ENCODE measurements around the gene HTR3B. TPM values are rescaled to one million over a fixed set of nuclear protein-coding genes. Genes with fewer than 3 reads are reported as not detected.

Gene HTR3B
- total and polyA plus RNA-seq, 4 donors: not detected

- ATAC-seq (ENCODE audit: low FRiP score): no peak
- WGBS, 2 donors: 78% methylated on average over 4 of the region's 4 CpGs
- H3K27ac ChIP-seq (ENCODE audit: low read depth in 1 of 2, low read length in 2 of 2): no peak overlapping the region
- no peaks in the 10 kb centered on the region for H3K9me3 ChIP-seq (ENCODE audit: control insufficient read depth, low read length)
- H3K36me3 ChIP-seq (ENCODE audit: control insufficient read depth in 1 of 2, insufficient read depth in 2 of 2, low read length in 1 of 2): no peaks in the 10 kb centered on the region
- DNase-seq: no peak
- intact Hi-C loops (cut with DNase I): no loop called here
- no peak overlapping the region for H3K4me3 ChIP-seq (ENCODE audit: low read length in 2 of 2)
- H3K4me1 ChIP-seq (ENCODE audit: control insufficient read depth in 1 of 2, insufficient read depth in 2 of 2, low read length in 2 of 2): no peaks in the 10 kb centered on the region
- no peaks in the 10 kb centered on the region for H3K27me3 ChIP-seq (ENCODE audit: control insufficient read depth in 1 of 2, insufficient read depth in 2 of 2, low read length in 1 of 2)
Measured at GRCh38 chr11:113947994-113948393, 43.4 kb downstream of the HTR3B start.

- intact Hi-C loops (cut with DNase I): no loop called here
Measured at GRCh38 chr11:113949891-113950290, 45.3 kb downstream of the HTR3B start.

GRCh38 chr11:113951537-113951936, 46.9 kb downstream of the HTR3B start:
- H3K9me3 ChIP-seq (ENCODE audit: control insufficient read depth, low read length): no peaks in the 10 kb centered on the region
- ATAC-seq (ENCODE audit: low FRiP score) (no peak), DNase-seq (no peak)
- no peaks in the 10 kb centered on the region for H3K4me1 ChIP-seq (ENCODE audit: control insufficient read depth in 1 of 2, insufficient read depth in 2 of 2, low read length in 2 of 2)
- intact Hi-C loops (cut with DNase I): no loop called here
- no peaks in the 10 kb centered on the region for H3K36me3 ChIP-seq (ENCODE audit: control insufficient read depth in 1 of 2, insufficient read depth in 2 of 2, low read length in 1 of 2)
- H3K27ac ChIP-seq (ENCODE audit: low read depth in 1 of 2, low read length in 2 of 2): no peak overlapping the region
- WGBS, 2 donors: 48 to 52% methylated on average over 5 of the region's 5 CpGs
- no peaks in the 10 kb centered on the region for H3K27me3 ChIP-seq (ENCODE audit: control insufficient read depth in 1 of 2, insufficient read depth in 2 of 2, low read length in 1 of 2)
- no peak overlapping the region for H3K4me3 ChIP-seq (ENCODE audit: low read length in 2 of 2)

More at GRCh38 chr11:113949891-113950290, 45.3 kb downstream of the HTR3B start:
- Histone ChIP-seq H3K36me3 (ENCODE audit: control insufficient read depth in 1 of 2, insufficient read depth in 2 of 2, low read length in 1 of 2) (no peaks in the 10 kb centered on the region), H3K9me3 (ENCODE audit: control insufficient read depth, low read length) (no peaks in the 10 kb centered on the region), H3K27me3 (ENCODE audit: control insufficient read depth in 1 of 2, insufficient read depth in 2 of 2, low read length in 1 of 2) (no peaks in the 10 kb centered on the region), H3K4me3 (ENCODE audit: low read length in 2 of 2) (no peak overlapping the region), H3K4me1 (ENCODE audit: control insufficient read depth in 1 of 2, insufficient read depth in 2 of 2, low read length in 2 of 2) (no peaks in the 10 kb centered on the region), H3K27ac (ENCODE audit: low read depth in 1 of 2, low read length in 2 of 2) (no peak overlapping the region)
- 69% methylated on average over 4 of the region's 4 CpGs for WGBS, 2 donors
- DNase-seq (no peak), ATAC-seq (ENCODE audit: low FRiP score) (no peak)

- intact Hi-C loops (cut with DNase I): no loop called here
- Histone ChIP-seq H3K36me3 (ENCODE audit: control insufficient read depth in 1 of 2, insufficient read depth in 2 of 2, low read length in 1 of 2) (no peaks in the 10 kb centered on the region), H3K27me3 (ENCODE audit: control insufficient read depth in 1 of 2, insufficient read depth in 2 of 2, low read length in 1 of 2) (no peaks in the 10 kb centered on the region), H3K4me1 (ENCODE audit: control insufficient read depth in 1 of 2, insufficient read depth in 2 of 2, low read length in 2 of 2) (no peaks in the 10 kb centered on the region), H3K9me3 (ENCODE audit: control insufficient read depth, low read length) (no peaks in the 10 kb centered on the region), H3K27ac (ENCODE audit: low read depth in 1 of 2, low read length in 2 of 2) (no peak overlapping the region), H3K4me3 (ENCODE audit: low read length in 2 of 2) (no peak overlapping the region)
- WGBS, 2 donors: 55% methylated on average over 10 of the region's 10 CpGs
- no peak for ATAC-seq (ENCODE audit: low FRiP score)
- no peak for DNase-seq
Measured at GRCh38 chr11:113952070-113952469, 47.5 kb downstream of the HTR3B start.

- 83 to 85% methylated on average over 10 of the region's 10 CpGs for WGBS, 2 donors
Measured at GRCh38 chr11:113952588-113952987, 48.0 kb downstream of the HTR3B start.

GRCh38 chr11:113954235-113954634, 49.6 kb downstream of the HTR3B start:
- no peaks in the 10 kb centered on the region for H3K36me3 ChIP-seq (ENCODE audit: control insufficient read depth in 1 of 2, insufficient read depth in 2 of 2, low read length in 1 of 2)

More at GRCh38 chr11:113952588-113952987, 48.0 kb downstream of the HTR3B start:
- Histone ChIP-seq H3K27ac (ENCODE audit: low read depth in 1 of 2, low read length in 2 of 2) (no peak overlapping the region), H3K9me3 (ENCODE audit: control insufficient read depth, low read length) (no peaks in the 10 kb centered on the region), H3K36me3 (ENCODE audit: control insufficient read depth in 1 of 2, insufficient read depth in 2 of 2, low read length in 1 of 2) (no peaks in the 10 kb centered on the region), H3K4me3 (ENCODE audit: low read length in 2 of 2) (no peak overlapping the region), H3K27me3 (ENCODE audit: control insufficient read depth in 1 of 2, insufficient read depth in 2 of 2, low read length in 1 of 2) (no peaks in the 10 kb centered on the region), H3K4me1 (ENCODE audit: control insufficient read depth in 1 of 2, insufficient read depth in 2 of 2, low read length in 2 of 2) (no peaks in the 10 kb centered on the region)
- intact Hi-C loops (cut with DNase I): no loop called here
- DNase-seq (no peak), ATAC-seq (ENCODE audit: low FRiP score) (no peak)

GRCh38 chr11:113956986-113957385, 52.4 kb downstream of the HTR3B start:
- DNase-seq (no peak), ATAC-seq (ENCODE audit: low FRiP score) (peak; percentile 37)
- WGBS, 2 donors: 48 to 51% methylated on average over 9 of the region's 9 CpGs
- no peak overlapping the region for H3K27ac ChIP-seq (ENCODE audit: low read depth in 1 of 2, low read length in 2 of 2)
- no peaks in the 10 kb centered on the region for H3K27me3 ChIP-seq (ENCODE audit: control insufficient read depth in 1 of 2, insufficient read depth in 2 of 2, low read length in 1 of 2)
- H3K36me3 ChIP-seq (ENCODE audit: control insufficient read depth in 1 of 2, insufficient read depth in 2 of 2, low read length in 1 of 2): no peaks in the 10 kb centered on the region
- H3K4me1 ChIP-seq (ENCODE audit: control insufficient read depth in 1 of 2, insufficient read depth in 2 of 2, low read length in 2 of 2): no peaks in the 10 kb centered on the region
- H3K9me3 ChIP-seq (ENCODE audit: control insufficient read depth, low read length): no peaks in the 10 kb centered on the region
- intact Hi-C loops (cut with DNase I): no loop called here
- H3K4me3 ChIP-seq (ENCODE audit: low read length in 2 of 2): no peak overlapping the region

More at GRCh38 chr11:113954235-113954634, 49.6 kb downstream of the HTR3B start:
- Histone ChIP-seq H3K4me3 (ENCODE audit: low read length in 2 of 2) (no peak overlapping the region), H3K9me3 (ENCODE audit: control insufficient read depth, low read length) (no peaks in the 10 kb centered on the region), H3K27me3 (ENCODE audit: control insufficient read depth in 1 of 2, insufficient read depth in 2 of 2, low read length in 1 of 2) (no peaks in the 10 kb centered on the region), H3K27ac (ENCODE audit: low read depth in 1 of 2, low read length in 2 of 2) (no peak overlapping the region), H3K4me1 (ENCODE audit: control insufficient read depth in 1 of 2, insufficient read depth in 2 of 2, low read length in 2 of 2) (no peaks in the 10 kb centered on the region)
- 54 to 64% methylated on average over 6 of the region's 6 CpGs for WGBS, 2 donors
- ATAC-seq (ENCODE audit: low FRiP score) (no peak), DNase-seq (no peak)
- intact Hi-C loops (cut with DNase I): no loop called here

- Histone ChIP-seq H3K36me3 (ENCODE audit: control insufficient read depth in 1 of 2, insufficient read depth in 2 of 2, low read length in 1 of 2) (no peaks in the 10 kb centered on the region), H3K27me3 (ENCODE audit: control insufficient read depth in 1 of 2, insufficient read depth in 2 of 2, low read length in 1 of 2) (no peaks in the 10 kb centered on the region), H3K4me1 (ENCODE audit: control insufficient read depth in 1 of 2, insufficient read depth in 2 of 2, low read length in 2 of 2) (no peaks in the 10 kb centered on the region), H3K4me3 (ENCODE audit: low read length in 2 of 2) (no peak overlapping the region), H3K9me3 (ENCODE audit: control insufficient read depth, low read length) (peaks cover 3% of the 10 kb centered on the region), H3K27ac (ENCODE audit: low read depth in 1 of 2, low read length in 2 of 2) (no peak overlapping the region)
- intact Hi-C loops (cut with DNase I): no loop called here
- no peak for DNase-seq
- ATAC-seq (ENCODE audit: low FRiP score): no peak
- WGBS, 2 donors: 26 to 39% methylated on average over 9 of the region's 9 CpGs
Measured at GRCh38 chr11:113960702-113961330, 56.2 kb downstream of the HTR3B start.

GRCh38 chr11:113967361-113967760, 62.8 kb downstream of the HTR3B start:
- Histone ChIP-seq H3K27ac (ENCODE audit: low read depth in 1 of 2, low read length in 2 of 2) (no peak overlapping the region), H3K4me1 (ENCODE audit: control insufficient read depth in 1 of 2, insufficient read depth in 2 of 2, low read length in 2 of 2) (no peaks in the 10 kb centered on the region), H3K36me3 (ENCODE audit: control insufficient read depth in 1 of 2, insufficient read depth in 2 of 2, low read length in 1 of 2) (no peaks in the 10 kb centered on the region), H3K27me3 (ENCODE audit: control insufficient read depth in 1 of 2, insufficient read depth in 2 of 2, low read length in 1 of 2) (no peaks in the 10 kb centered on the region), H3K9me3 (ENCODE audit: control insufficient read depth, low read length) (peaks cover 3% of the 10 kb centered on the region), H3K4me3 (ENCODE audit: low read length in 2 of 2) (no peak overlapping the region)
- DNase-seq (no peak), ATAC-seq (ENCODE audit: low FRiP score) (no peak)
- WGBS, 2 donors: 38 to 40% methylated on average over 1 of the region's 1 CpG
- intact Hi-C loops (cut with DNase I): no loop called here
